SU-DHL-6 (cell line): ENCODE data around the gene TCF20.

ENCODE experiments used
- H2AFZ ChIP-seq: fragments of 200-600 bp; sonication (generic); 2 replicates; pipeline ENCODE4 v1.6.1; 2014; ENCODE audit warnings: low read depth, mild to moderate bottlenecking, moderate library complexity, mixed read lengths, antibody characterized with exemption, low read length; ENCODE audit not compliant: severe bottlenecking
- H3F3A ChIP-seq: fragments of 200-600 bp; shearing (Covaris generic); 2 replicates; pipeline ENCODE4 v1.6.0; 2016; ENCODE audit warnings: antibody characterized with exemption, mild to moderate bottlenecking; ENCODE audit not compliant: insufficient read depth
- H3K27ac ChIP-seq: fragments of 200-600 bp; sonication (generic); 2 replicates; pipeline ENCODE4 v1.5.1; 2016; ENCODE audit warnings: low read depth, mild to moderate bottlenecking, low read length, moderate library complexity, mixed read lengths
- H3K27me3 ChIP-seq: fragments of 200-600 bp; sonication (generic), shearing (Covaris generic); 2 replicates; pipeline ENCODE4 v1.6.0; 2014; ENCODE audit warnings: mild to moderate bottlenecking, low read length
- H3K36me3 ChIP-seq: fragments of 200-600 bp; sonication (generic); 2 replicates; pipeline ENCODE4 v1.6.1; 2014; ENCODE audit warnings: mild to moderate bottlenecking, low read length, mixed read lengths
- H3K4me2 ChIP-seq: fragments of 300-600, 200-600 bp; shearing (Covaris generic), sonication (generic); 2 replicates; pipeline ENCODE4 v1.6.0; 2014; ENCODE audit warnings: low read length, low read depth, mild to moderate bottlenecking; ENCODE audit not compliant: poor library complexity, severe bottlenecking
- H3K4me3 ChIP-seq: fragments of 200-600 bp; sonication (generic); 2 replicates; pipeline ENCODE4 v1.5.1; 2014; ENCODE audit warnings: antibody characterized with exemption, low read length, mild to moderate bottlenecking, mixed read lengths; ENCODE audit not compliant: insufficient read depth, poor library complexity, severe bottlenecking
- H3K79me2 ChIP-seq: fragments of 200-600 bp; sonication (generic); 2 replicates; pipeline ENCODE4 v1.6.1; 2014; ENCODE audit warnings: mild to moderate bottlenecking, low read length, moderate library complexity; ENCODE audit not compliant: insufficient read depth
- H3K9ac ChIP-seq: fragments of 200-600 bp; sonication (generic); 2 replicates; pipeline ENCODE4 v1.7.0; 2014; ENCODE audit warnings: mild to moderate bottlenecking, low read length
- H3K9me2 ChIP-seq: fragments of 200-600 bp; sonication (generic); replicated peaks from 2 replicates; pipeline ENCODE4 v1.6.1; 2014; ENCODE audit warnings: low read length; ENCODE audit not compliant: insufficient read depth
- H3K9me3 ChIP-seq: fragments of 200-600 bp; sonication (generic); 2 replicates; pipeline ENCODE4 v1.6.1; 2014; ENCODE audit warnings: low read length, mixed read lengths; ENCODE audit not compliant: insufficient read depth
- H4K20me1 ChIP-seq: fragments of 200-600 bp; sonication (generic); 2 replicates; pipeline ENCODE4 v1.6.1; 2014; ENCODE audit warnings: low read depth, mild to moderate bottlenecking, antibody characterized with exemption, low read length, moderate library complexity, mixed read lengths
- CTCF ChIP-seq: fragments of 200-600 bp; sonication (generic); IDR thresholded peaks from one replicate; pipeline ENCODE4 v1.5.1; 2017; ENCODE audit warnings: antibody characterized with exemption, mild to moderate bottlenecking, low read length, moderate library complexity; ENCODE audit not compliant: insufficient read depth, poor library complexity, severe bottlenecking
- EZH2phosphoT487 ChIP-seq: fragments of 200-600 bp; sonication (generic), shearing (Covaris generic); conservative IDR thresholded peaks from 2 replicates; pipeline ENCODE4 v1.6.1; 2018; ENCODE audit warnings: mild to moderate bottlenecking, antibody characterized with exemption, low read length, moderate library complexity, mixed read lengths

The TCF20 gene

GRCh38 chr22:42243802-42244060 is 26.7 kb downstream of the TCF20 start:
- Histone ChIP-seq H3K9ac (no peak overlapping the region), H4K20me1 (no peaks in the 10 kb centered on the region; the same call in 1 of the 2 replicates), H3K4me2 (no peak overlapping the region), H3K9me2 (no peaks in the 10 kb centered on the region), H3K36me3 (no peaks in the 10 kb centered on the region), H3K9me3 (no peaks in the 10 kb centered on the region), H3K79me2 (peaks cover 93% of the 10 kb centered on the region), H3K27me3 (no peaks in the 10 kb centered on the region), H3K4me3 (no peak overlapping the region), H2AFZ (no peak overlapping the region), H3F3A (no peaks in the 10 kb centered on the region; the same call in 1 of the 2 replicates), H3K27ac (no peak overlapping the region)
- TF ChIP-seq CTCF (no peak), EZH2phosphoT487 (no peak)

- no peaks in the 10 kb centered on the region for H3K27me3 ChIP-seq
- no peaks in the 10 kb centered on the region for H3K9me2 ChIP-seq
- TF ChIP-seq CTCF (no peak), EZH2phosphoT487 (no peak)
- H3K4me2 ChIP-seq: no peak overlapping the region
- peaks cover 98% of the 10 kb centered on the region for H3K79me2 ChIP-seq
- 0 out of 2 replicates have a peak, but pooled peaks cover 4% of the 10 kb centered on the region for H4K20me1 ChIP-seq
- H3K9me3 ChIP-seq: peaks cover 9% of the 10 kb centered on the region; the same call in 1 of the 2 replicates
- no peaks in the 10 kb centered on the region for H3F3A ChIP-seq
- no peak overlapping the region for H2AFZ ChIP-seq
- no peak overlapping the region for H3K9ac ChIP-seq
- no peak overlapping the region for H3K27ac ChIP-seq
- no peak overlapping the region for H3K4me3 ChIP-seq
- no peaks in the 10 kb centered on the region for H3K36me3 ChIP-seq
Measured at GRCh38 chr22:42236848-42237247, 33.6 kb downstream of the TCF20 start.

GRCh38 chr22:42236268-42236667 is 34.2 kb downstream of the TCF20 start:
- H3K36me3 ChIP-seq: no peaks in the 10 kb centered on the region
- peaks cover 96% of the 10 kb centered on the region for H3K79me2 ChIP-seq
- H3K27me3 ChIP-seq: no peaks in the 10 kb centered on the region
- H3K27ac ChIP-seq: no peak overlapping the region
- H3K4me3 ChIP-seq: no peak overlapping the region
- H3F3A ChIP-seq: no peaks in the 10 kb centered on the region
- H3K9me2 ChIP-seq: no peaks in the 10 kb centered on the region
- no peak for TF ChIP-seq EZH2phosphoT487
- no peak for TF ChIP-seq CTCF
- no peak overlapping the region for H3K9ac ChIP-seq
- H2AFZ ChIP-seq: no peak overlapping the region
- H4K20me1 ChIP-seq: 0 out of 2 replicates have a peak, but pooled peaks cover 4% of the 10 kb centered on the region
- H3K4me2 ChIP-seq: no peak overlapping the region
- H3K9me3 ChIP-seq: peaks cover 9% of the 10 kb centered on the region; the same call in 1 of the 2 replicates

- Histone ChIP-seq H3K27ac (no peak overlapping the region), H3K36me3 (no peaks in the 10 kb centered on the region), H3F3A (no peaks in the 10 kb centered on the region), H3K4me3 (no peak overlapping the region), H3K79me2 (peaks cover 95% of the 10 kb centered on the region), H3K27me3 (no peaks in the 10 kb centered on the region), H2AFZ (no peak overlapping the region), H3K9ac (no peak overlapping the region), H3K4me2 (no peak overlapping the region), H3K9me2 (no peaks in the 10 kb centered on the region), H4K20me1 (0 out of 2 replicates have a peak, but pooled peaks cover 4% of the 10 kb centered on the region), H3K9me3 (peaks cover 9% of the 10 kb centered on the region; the same call in 1 of the 2 replicates)
- TF ChIP-seq CTCF (no peak), EZH2phosphoT487 (no peak)
Measured at GRCh38 chr22:42233879-42234278, 36.6 kb downstream of the TCF20 start.
